HCT116 (cell line): ENCODE results near the gene C3orf20. TPM values are rescaled to one million over a fixed set of nuclear protein-coding genes. Genes with fewer than 3 reads are reported as not detected.

Source experiments
- ATAC-seq: fragments of 200-7000 bp; cut with Tn5 transposase; 2 replicates; pipeline ENCODE4 v1.9.1; 2020; ENCODE audit warnings: mild to moderate bottlenecking, moderate library complexity
- BruUV-seq: library from RNA; stranded (reverse); fragments of 400-500 nt; replicated peaks from 2 replicates; lab custom pipeline; 2021; lab: Mats Ljungman, UMichigan
- CTCF ChIA-PET: fragments of 300-600 bp; sonication (Branson Sonifier 250); formaldehyde crosslinking; loops from one replicate; lab custom pipeline; 2021; ENCODE audit warnings: antibody characterized with exemption; lab: Charles Lee
- POLR2A ChIA-PET: fragments of 300-600, 350-600 bp; sonication (Branson Sonifier 250); formaldehyde crosslinking; loops from one replicate; lab custom pipeline; 2021; ENCODE audit warnings: antibody characterized with exemption; lab: Charles Lee
- RAD21 ChIA-PET, 2 experiments: fragments of 300-600 bp; sonication (Branson Sonifier 250); formaldehyde crosslinking; loops; one replicate each; lab custom pipeline; 2023; ENCODE audit warnings: low total read pairs in 2 of 2; ENCODE audit not compliant: uncharacterized antibody in 2 of 2, unreplicated experiment in 2 of 2, low non-redundant PET in 1 of 2; lab: Charles Lee
- DNase-seq: peaks from one replicate; pipeline ENCODE4 v3.0.0-alpha.2; 2010; ENCODE audit warnings: low read depth, low spot score
- H2AFZ ChIP-seq: fragments of 200-600 bp; shearing (Covaris generic), sonication (generic); 2 replicates; pipeline ENCODE4 v1.6.1; 2017; ENCODE audit warnings: low read depth, mixed run types, mixed read lengths, antibody characterized with exemption, low read length; ENCODE audit not compliant: poor library complexity, severe bottlenecking
- H3K27ac ChIP-seq: 2 replicates; pipeline ENCODE4 v1.5.1; 2012; ENCODE audit warnings: low read depth, low read length
- H3K27me3 ChIP-seq: fragments of 200-600 bp; sonication (generic); 2 replicates; pipeline ENCODE4 v1.6.1; 2016; ENCODE audit warnings: mixed run types, low read length, mixed read lengths; ENCODE audit not compliant: insufficient read depth
- H3K36me3 ChIP-seq, 2 experiments: fragments of 200-500 bp in 1 of 2; fragments of 200-600 bp in 1 of 2; sonication (Bioruptor generic) in 1 of 2; sonication (generic) in 1 of 2; 2 replicates each; pipeline versions ENCODE4 v1.5.1 to v1.6.1; 2014 to 2016; ENCODE audit warnings: low read length in 2 of 2, inconsistent platforms in 1 of 2, mixed read lengths in 1 of 2, mixed run types in 1 of 2; ENCODE audit not compliant: insufficient read depth in 2 of 2, control insufficient read depth in 1 of 2
- H3K4me1 ChIP-seq, 2 experiments: fragments of 200-600 bp in 1 of 2; sonication (generic) in 1 of 2; 2 replicates each; pipeline versions ENCODE4 v1.5.1 to v1.6.1; 2012 to 2017; ENCODE audit warnings: low read length in 2 of 2, inconsistent platforms in 1 of 2, mild to moderate bottlenecking in 1 of 2, mixed read lengths in 1 of 2, mixed run types in 1 of 2, moderate library complexity in 1 of 2; ENCODE audit not compliant: insufficient read depth in 2 of 2, control insufficient read depth in 1 of 2
- H3K4me2 ChIP-seq: fragments of 200-600 bp; sonication (generic); 2 replicates; pipeline ENCODE4 v1.6.1; 2017; ENCODE audit warnings: mixed run types, low read length, mixed read lengths
- H3K4me3 ChIP-seq, 2 experiments: fragments of 200-600 bp in 1 of 2; sonication (generic) in 1 of 2; replicated peaks in 1 of 2; 2 replicates each; pipeline ENCODE4 v1.5.1; 2011 to 2016; ENCODE audit warnings: low read length in 2 of 2, control low read depth in 1 of 2, low read depth in 1 of 2, mild to moderate bottlenecking in 1 of 2, mixed read lengths in 1 of 2, mixed run types in 1 of 2
- H3K79me2 ChIP-seq: fragments of 200-600 bp; sonication (generic); 2 replicates; pipeline ENCODE4 v1.6.1; 2017; ENCODE audit warnings: mild to moderate bottlenecking, mixed run types, low read length, moderate library complexity, mixed read lengths; ENCODE audit not compliant: insufficient read depth
- H3K9ac ChIP-seq: fragments of 200-600 bp; sonication (generic); 2 replicates; pipeline ENCODE4 v1.6.1; 2016; ENCODE audit warnings: low read length, mixed read lengths
- H3K9me2 ChIP-seq: fragments of 200-600 bp; sonication (generic), shearing (Covaris generic); 2 replicates; pipeline ENCODE4 v1.6.1; 2017; ENCODE audit warnings: mixed run types, mild to moderate bottlenecking, moderate library complexity; ENCODE audit not compliant: insufficient read depth
- H3K9me3 ChIP-seq, 2 experiments: fragments of 200-500 bp in 1 of 2; fragments of 200-600 bp in 1 of 2; sonication (Bioruptor generic) in 1 of 2; sonication (generic) in 1 of 2; 2 replicates each; pipeline ENCODE4 v1.6.1; 2014 to 2017; ENCODE audit warnings: low read length in 2 of 2, mixed read lengths in 2 of 2, inconsistent platforms in 1 of 2, low read depth in 1 of 2, mild to moderate bottlenecking in 1 of 2, mixed run types in 1 of 2, moderate library complexity in 1 of 2; ENCODE audit not compliant: control insufficient read depth in 1 of 2, insufficient read depth in 1 of 2
- H4K20me1 ChIP-seq: fragments of 200-600 bp; sonication (generic), shearing (Covaris generic); 2 replicates; pipeline ENCODE4 v1.6.1; 2017; ENCODE audit warnings: mixed run types, mild to moderate bottlenecking, moderate library complexity; ENCODE audit not compliant: insufficient read depth
- ATF3 ChIP-seq: IDR thresholded peaks from 2 replicates; pipeline ENCODE4 v1.6.1; 2012
- CBX3 ChIP-seq: IDR thresholded peaks from 2 replicates; pipeline ENCODE4 v1.6.1; 2012; ENCODE audit warnings: low read depth
- CEBPB ChIP-seq: IDR thresholded peaks from 2 replicates; pipeline ENCODE4 v1.6.1; 2012; ENCODE audit warnings: low read depth
- EGR1 ChIP-seq: IDR thresholded peaks from 2 replicates; pipeline ENCODE4 v1.6.1; 2012; ENCODE audit warnings: low read depth
- FOSL1 ChIP-seq: IDR thresholded peaks from 2 replicates; pipeline ENCODE4 v1.6.1; 2012; ENCODE audit warnings: low read depth
- POLR2A ChIP-seq: IDR thresholded peaks from 2 replicates; pipeline ENCODE4 v1.7.0; 2011; ENCODE audit warnings: borderline replicate concordance; ENCODE audit not compliant: insufficient read depth, insufficient read length; ENCODE audit errors: extremely low read depth
- SIN3A ChIP-seq: IDR thresholded peaks from 2 replicates; pipeline ENCODE4 v1.6.1; 2012; ENCODE audit warnings: low read depth
- SRF ChIP-seq: IDR thresholded peaks from 2 replicates; pipeline ENCODE4 v1.6.1; 2012; ENCODE audit warnings: low read depth
- TCF7L2 ChIP-seq: IDR thresholded peaks from 2 replicates; pipeline ENCODE4 v1.7.0; 2011; ENCODE audit warnings: borderline replicate concordance, inconsistent platforms; ENCODE audit not compliant: insufficient read depth, insufficient read length; ENCODE audit errors: extremely low read depth
- ZFX ChIP-seq: fragments of 450-650 bp; IDR thresholded peaks from 2 replicates; pipeline ENCODE4 v1.6.1; 2017
- intact Hi-C: fragments of 100-400 bp; cut with micrococcal nuclease; formaldehyde crosslinking; loops from 2 replicates; pipeline ENCODE4 v1.10.0; 2022
- total RNA-seq: library from RNA; stranded (reverse); gene quantifications from one replicate; pipeline ENCODE4 v1.2.1, GENCODE V29; 2021; ENCODE audit not compliant: unreplicated experiment
- TF ChIP-seq, protein P1 (sequence below): IDR thresholded peaks from 2 replicates; pipeline ENCODE4 v1.6.1; 2012
- TF ChIP-seq, protein P2 (sequence below): IDR thresholded peaks from 2 replicates; pipeline ENCODE4 v1.6.1; 2012; ENCODE audit warnings: low read depth

The C3orf20 gene
- total RNA-seq, 1 experiment from 2014 or later = 0.20 TPM

GRCh38 chr3:14786369-14786768, 111.4 kb downstream of the C3orf20 start:
- ChIA-PET POLR2A (no interaction called here), CTCF (no interaction called here), RAD21 (no interaction called here)
- Histone ChIP-seq H3K27me3 (no peaks in the 10 kb centered on the region), H3K4me2 (no peak overlapping the region), H3K9me3 (no peaks in the 10 kb centered on the region), H3K4me3 (no peak overlapping the region), H3K4me1 (peaks cover 0 to 4% of the 10 kb centered on the region in 2 experiments; a peak in 1 of 4 replicates), H3K9ac (no peak overlapping the region), H2AFZ (no peak overlapping the region), H3K27ac (no peak overlapping the region), H3K9me2 (no peaks in the 10 kb centered on the region), H3K79me2 (no peaks in the 10 kb centered on the region), H4K20me1 (no peaks in the 10 kb centered on the region), H3K36me3 (no peaks in the 10 kb centered on the region)
- no peak for TF ChIP-seq CBX3
- TF ChIP-seq POLR2A = no peak
- TF ChIP-seq, protein P1, sequence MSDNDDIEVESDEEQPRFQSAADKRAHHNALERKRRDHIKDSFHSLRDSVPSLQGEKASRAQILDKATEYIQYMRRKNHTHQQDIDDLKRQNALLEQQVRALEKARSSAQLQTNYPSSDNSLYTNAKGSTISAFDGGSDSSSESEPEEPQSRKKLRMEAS = no peak
- no peak for TF ChIP-seq CEBPB
- TF ChIP-seq ZFX = no peak
- TF ChIP-seq, protein P2, sequence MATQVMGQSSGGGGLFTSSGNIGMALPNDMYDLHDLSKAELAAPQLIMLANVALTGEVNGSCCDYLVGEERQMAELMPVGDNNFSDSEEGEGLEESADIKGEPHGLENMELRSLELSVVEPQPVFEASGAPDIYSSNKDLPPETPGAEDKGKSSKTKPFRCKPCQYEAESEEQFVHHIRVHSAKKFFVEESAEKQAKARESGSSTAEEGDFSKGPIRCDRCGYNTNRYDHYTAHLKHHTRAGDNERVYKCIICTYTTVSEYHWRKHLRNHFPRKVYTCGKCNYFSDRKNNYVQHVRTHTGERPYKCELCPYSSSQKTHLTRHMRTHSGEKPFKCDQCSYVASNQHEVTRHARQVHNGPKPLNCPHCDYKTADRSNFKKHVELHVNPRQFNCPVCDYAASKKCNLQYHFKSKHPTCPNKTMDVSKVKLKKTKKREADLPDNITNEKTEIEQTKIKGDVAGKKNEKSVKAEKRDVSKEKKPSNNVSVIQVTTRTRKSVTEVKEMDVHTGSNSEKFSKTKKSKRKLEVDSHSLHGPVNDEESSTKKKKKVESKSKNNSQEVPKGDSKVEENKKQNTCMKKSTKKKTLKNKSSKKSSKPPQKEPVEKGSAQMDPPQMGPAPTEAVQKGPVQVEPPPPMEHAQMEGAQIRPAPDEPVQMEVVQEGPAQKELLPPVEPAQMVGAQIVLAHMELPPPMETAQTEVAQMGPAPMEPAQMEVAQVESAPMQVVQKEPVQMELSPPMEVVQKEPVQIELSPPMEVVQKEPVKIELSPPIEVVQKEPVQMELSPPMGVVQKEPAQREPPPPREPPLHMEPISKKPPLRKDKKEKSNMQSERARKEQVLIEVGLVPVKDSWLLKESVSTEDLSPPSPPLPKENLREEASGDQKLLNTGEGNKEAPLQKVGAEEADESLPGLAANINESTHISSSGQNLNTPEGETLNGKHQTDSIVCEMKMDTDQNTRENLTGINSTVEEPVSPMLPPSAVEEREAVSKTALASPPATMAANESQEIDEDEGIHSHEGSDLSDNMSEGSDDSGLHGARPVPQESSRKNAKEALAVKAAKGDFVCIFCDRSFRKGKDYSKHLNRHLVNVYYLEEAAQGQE = no peak
- no peak for TF ChIP-seq FOSL1
- no peak for TF ChIP-seq SIN3A
- TF ChIP-seq EGR1 = no peak
- no peak for TF ChIP-seq TCF7L2
- TF ChIP-seq SRF = no peak
- TF ChIP-seq ATF3 = no peak
- DNase-seq (no peak), ATAC-seq (no peak)
- no TSS peak for BruUV-seq
- intact Hi-C loops = no loop called here
